ENCODE data around the gene GALT. TPM values are rescaled to one million over a fixed set of nuclear protein-coding genes. Genes with fewer than 3 reads are reported as not detected.

The GALT gene
- total and polyA plus RNA-seq, 2 donors (not counting 1 experiment from before 2014, with no cell fraction given) = 20.1 to 29.1 TPM

DNA sequence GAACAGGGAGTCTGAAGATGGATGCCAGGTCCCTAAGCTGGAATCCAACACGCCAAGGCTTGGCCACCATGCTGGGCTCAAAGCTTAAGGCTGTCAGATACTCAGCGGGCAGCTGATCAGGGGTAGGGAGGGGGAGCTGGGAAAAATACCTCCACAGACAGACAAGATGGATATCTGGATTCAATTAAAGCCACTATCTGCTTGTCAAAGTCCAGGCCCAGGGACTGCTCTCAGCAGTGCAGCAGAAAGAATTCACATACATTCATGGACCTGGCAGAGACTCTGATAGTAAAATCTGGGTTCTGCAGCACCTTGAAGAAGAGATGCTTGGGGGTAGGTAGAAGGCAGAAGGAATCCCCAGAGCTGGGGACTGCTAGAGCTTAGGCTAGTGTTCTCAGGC lies 31.3 kb upstream of the GALT start:
- no peak overlapping the region for H3K4me2 ChIP-seq (ENCODE audit: extremely low read depth, insufficient read depth, low read length)
- H4K20me1 ChIP-seq (ENCODE audit: control insufficient read depth, extremely low read depth, insufficient read depth, low read length) = no peaks in the 10 kb centered on the region
- peaks cover 7% of the 10 kb centered on the region for H3K4me1 ChIP-seq (ENCODE audit: control insufficient read depth, extremely low read depth, insufficient read depth, low read length)
- peaks cover 7% of the 10 kb centered on the region for H3K79me2 ChIP-seq (ENCODE audit: control insufficient read depth, insufficient read depth, low read length)
- H3K36me3 ChIP-seq (ENCODE audit: control insufficient read depth, insufficient read depth, low read length) = peaks cover 23% of the 10 kb centered on the region
- no peak for DNase-seq (ENCODE audit: low read depth in 2 of 2)
- no peak overlapping the region for H2AFZ ChIP-seq (ENCODE audit: low read length)
- H3K27ac ChIP-seq (ENCODE audit: insufficient read depth, low read length) = no peak overlapping the region
- H3K9ac ChIP-seq (ENCODE audit: insufficient read depth, low read length) = no peak overlapping the region
- no peaks in the 10 kb centered on the region for H3K9me3 ChIP-seq (ENCODE audit: control insufficient read depth, insufficient read depth, low read depth, low read length)
- no peak for TF ChIP-seq EZH2 (IDR thresholded peaks at IDR 0.05; ENCODE audit: low read length, missing control alignments)
- no peak for TF ChIP-seq CTCF (conservative IDR thresholded peaks at IDR 0.05 in 1 of 2, IDR thresholded peaks at IDR 0.05 in 1 of 2; ENCODE audit: low read depth in 1 of 2, low read length in 2 of 2)
- H3K4me3 ChIP-seq (replicated peaks in 1 of 4; ENCODE audit: control extremely low read depth in 1 of 4, insufficient read depth in 1 of 4, low read depth in 3 of 4, low read length in 4 of 4) = no peak overlapping the region
- no peaks in the 10 kb centered on the region for H3K27me3 ChIP-seq (ENCODE audit: control insufficient read depth, insufficient read depth, low read length)

GRCh38 chr9:34620061-34620994 lies 26.1 kb upstream of the GALT start, which contains the start of gene DCTN3:
TSS of gene DCTN3 (minus strand) at chr9:34620495. CDS start at chr9:34620464, 31 bp downstream.
- peak within 1 kb of the TSS; percentile 99 for H2AFZ ChIP-seq (ENCODE audit: low read length)
- H3K9me3 ChIP-seq (ENCODE audit: control insufficient read depth, insufficient read depth, low read depth, low read length) = no peaks in the 10 kb centered on the region
- DNase-seq (ENCODE audit: low read depth in 2 of 2) = peak; percentile 95
- H3K4me2 ChIP-seq (ENCODE audit: extremely low read depth, insufficient read depth, low read length) = peak within 1 kb of the TSS; percentile 91
- no peaks in the 10 kb centered on the region for H4K20me1 ChIP-seq (ENCODE audit: control insufficient read depth, extremely low read depth, insufficient read depth, low read length)
- peak within 1 kb of the TSS; percentile 64 for H3K27ac ChIP-seq (ENCODE audit: insufficient read depth, low read length)
- peaks cover 25% of the 10 kb centered on the region for H3K27me3 ChIP-seq (ENCODE audit: control insufficient read depth, insufficient read depth, low read length)
- H3K79me2 ChIP-seq (ENCODE audit: control insufficient read depth, insufficient read depth, low read length) = peaks cover 7% of the 10 kb centered on the region
- peak within 1 kb of the TSS; percentile 81 to 98 (median 87) for H3K4me3 ChIP-seq (replicated peaks in 1 of 4; ENCODE audit: control extremely low read depth in 1 of 4, insufficient read depth in 1 of 4, low read depth in 3 of 4, low read length in 4 of 4)
- TF ChIP-seq EZH2 (IDR thresholded peaks at IDR 0.05; ENCODE audit: low read length, missing control alignments) (no peak), CTCF (conservative IDR thresholded peaks at IDR 0.05 in 1 of 2, IDR thresholded peaks at IDR 0.05 in 1 of 2; ENCODE audit: low read depth in 1 of 2, low read length in 2 of 2) (no peak)
- peaks cover 18% of the 10 kb centered on the region for H3K36me3 ChIP-seq (ENCODE audit: control insufficient read depth, insufficient read depth, low read length)
- no peaks in the 10 kb centered on the region for H3K4me1 ChIP-seq (ENCODE audit: control insufficient read depth, extremely low read depth, insufficient read depth, low read length)
- peak within 1 kb of the TSS; percentile 85 for H3K9ac ChIP-seq (ENCODE audit: insufficient read depth, low read length)

- Histone ChIP-seq H2AFZ (ENCODE audit: low read length) (no peak overlapping the region), H3K4me3 (replicated peaks in 1 of 4; ENCODE audit: control extremely low read depth in 1 of 4, insufficient read depth in 1 of 4, low read depth in 3 of 4, low read length in 4 of 4) (no peak overlapping the region), H3K27ac (ENCODE audit: insufficient read depth, low read length) (no peak overlapping the region), H3K27me3 (ENCODE audit: control insufficient read depth, insufficient read depth, low read length) (peaks cover 56% of the 10 kb centered on the region), H3K9me3 (ENCODE audit: control insufficient read depth, insufficient read depth, low read depth, low read length) (no peaks in the 10 kb centered on the region), H3K9ac (ENCODE audit: insufficient read depth, low read length) (no peak overlapping the region), H3K79me2 (ENCODE audit: control insufficient read depth, insufficient read depth, low read length) (peaks cover 7% of the 10 kb centered on the region), H3K4me1 (ENCODE audit: control insufficient read depth, extremely low read depth, insufficient read depth, low read length) (no peaks in the 10 kb centered on the region), H3K4me2 (ENCODE audit: extremely low read depth, insufficient read depth, low read length) (no peak overlapping the region), H3K36me3 (ENCODE audit: control insufficient read depth, insufficient read depth, low read length) (no peaks in the 10 kb centered on the region), H4K20me1 (ENCODE audit: control insufficient read depth, extremely low read depth, insufficient read depth, low read length) (no peaks in the 10 kb centered on the region)
- peak; percentile 78 for TF ChIP-seq EZH2 (IDR thresholded peaks at IDR 0.05; ENCODE audit: low read length, missing control alignments)
- TF ChIP-seq CTCF (conservative IDR thresholded peaks at IDR 0.05 in 1 of 2, IDR thresholded peaks at IDR 0.05 in 1 of 2; ENCODE audit: low read depth in 1 of 2, low read length in 2 of 2) = no peak
- DNase-seq (ENCODE audit: low read depth in 2 of 2) = no peak
Observed at GRCh38 chr9:34623374-34624235, 22.9 kb upstream of the GALT start.
